ENCODE results near the gene POLR2H.
"Not testable (repeated sequence)": the region's sequence is repeated elsewhere in the genome, so short reads cannot be mapped to it uniquely, and the experiment has no call there.

POLR2H gene

DNA sequence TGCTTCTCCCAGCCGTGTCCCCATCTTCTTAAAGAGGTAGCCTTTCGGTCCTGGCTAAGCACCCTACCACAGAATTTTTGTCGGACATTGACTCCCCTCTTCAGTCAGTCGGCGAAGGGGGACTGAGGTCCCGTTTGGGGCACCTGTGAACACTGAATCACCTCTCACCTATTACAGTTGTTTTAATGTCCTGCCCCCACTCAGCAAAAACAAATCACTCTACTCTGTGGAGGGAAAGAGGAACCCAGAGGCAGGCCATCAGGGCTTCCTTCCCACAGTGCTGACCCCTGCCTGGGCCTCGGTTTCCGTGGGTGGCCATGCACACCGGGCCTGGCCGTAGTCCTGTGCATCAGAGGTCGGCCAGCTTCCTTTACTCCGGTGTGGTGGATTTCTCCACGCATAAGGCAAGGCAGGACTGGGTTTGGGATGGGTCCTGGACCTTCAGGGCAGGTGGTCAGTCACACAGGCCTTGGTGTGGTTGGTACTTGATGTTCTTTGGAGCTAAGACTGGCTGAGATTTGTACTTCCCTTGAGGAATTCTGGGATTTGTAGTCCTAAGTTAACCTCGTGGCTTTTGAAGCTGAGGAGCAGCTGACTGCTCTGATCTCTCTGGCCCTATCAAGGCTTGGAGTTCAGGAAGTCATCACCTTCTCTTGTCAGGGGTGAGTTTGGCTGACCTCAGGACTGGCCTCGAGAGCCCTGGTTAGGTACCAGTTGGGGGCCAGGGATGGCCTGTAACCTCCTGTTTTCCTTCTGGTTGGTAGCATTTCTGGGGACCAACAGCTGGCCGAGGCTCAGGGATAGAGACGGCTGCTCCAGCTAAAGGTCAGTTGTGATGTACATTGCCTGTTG lies 24.7 kb upstream of the POLR2H start:
- no peak for DNase-seq

GRCh38 chr3:184337399-184337714 lies 24.2 kb upstream of the POLR2H start, which contains the start of gene FAM131A:
FAM131A (plus strand) TSS chr3:184337600; CDS start chr3:184337631, 31 bp downstream.
- no peak for DNase-seq

DNA sequence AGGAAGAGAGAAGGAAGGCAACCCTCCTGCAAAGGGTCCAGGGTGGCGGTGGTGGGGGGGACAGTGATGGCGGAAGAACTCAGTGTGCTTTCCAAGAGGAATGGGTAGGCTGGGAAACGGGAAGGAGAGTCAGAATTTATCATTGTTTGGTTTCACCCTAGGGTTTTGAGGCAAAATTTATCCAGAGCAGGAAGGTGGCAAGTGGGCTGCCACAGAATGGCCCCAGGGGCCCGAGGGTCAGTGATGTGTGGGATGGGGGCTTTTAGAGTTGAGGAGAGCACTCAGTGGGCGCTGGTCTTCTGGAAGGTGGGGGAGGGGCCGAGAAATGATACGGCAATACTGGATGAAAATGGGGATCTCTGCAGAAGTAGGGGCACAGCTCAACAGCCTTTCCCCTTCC lies 23.5 kb upstream of the POLR2H start:
- no peak for DNase-seq

GRCh38 chr3:184338511-184338945 lies 23.0 kb upstream of the POLR2H start:
- DNase-seq = peak; percentile 85

- no peak for DNase-seq
Measured at GRCh38 chr3:184339001-184339400, 22.5 kb upstream of the POLR2H start.

GRCh38 chr3:184339451-184340135 lies 21.9 kb upstream of the POLR2H start:
- DNase-seq = not testable (repeated sequence)

- no peak for DNase-seq
Measured at GRCh38 chr3:184341925-184342324, 19.6 kb upstream of the POLR2H start.

DNA sequence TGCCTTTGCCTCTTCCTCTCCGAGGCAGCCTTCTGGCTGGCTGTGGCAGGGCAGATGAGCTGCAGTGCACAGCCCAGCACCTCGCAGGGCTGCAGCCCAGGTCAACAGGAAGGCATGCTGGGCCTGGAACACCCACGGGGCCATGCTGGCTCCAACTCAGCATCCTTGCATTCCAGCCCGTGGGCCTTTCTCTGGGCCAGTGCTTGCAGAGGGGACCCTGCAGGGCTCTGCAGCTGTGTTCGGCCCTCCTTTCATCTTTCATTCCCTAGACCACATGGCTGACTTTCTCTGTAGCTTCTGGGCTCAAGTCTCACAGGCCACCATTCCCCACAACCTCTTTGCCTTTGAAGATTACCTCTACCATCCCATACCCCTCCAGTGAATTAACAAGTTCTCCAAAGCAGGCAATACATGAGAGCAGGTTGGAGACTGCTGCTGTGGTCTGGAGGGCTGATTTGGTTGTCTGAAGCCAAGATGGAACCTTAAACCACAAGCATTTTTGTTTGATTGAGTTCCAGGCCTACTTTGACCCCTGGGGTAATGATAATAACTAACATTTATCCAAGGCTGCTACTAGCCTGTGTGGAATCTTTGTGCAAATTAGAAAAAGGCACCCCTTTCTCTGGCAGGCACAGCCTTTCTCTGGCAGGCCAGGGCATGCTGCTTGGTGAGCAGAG lies 18.2 kb upstream of the POLR2H start:
- DNase-seq = no peak

GRCh38 chr3:184344579-184345316 lies 16.8 kb upstream of the POLR2H start:
- no peak for DNase-seq

- no peak for DNase-seq
Measured at GRCh38 chr3:184345317-184346144, 16.0 kb upstream of the POLR2H start.

DNA sequence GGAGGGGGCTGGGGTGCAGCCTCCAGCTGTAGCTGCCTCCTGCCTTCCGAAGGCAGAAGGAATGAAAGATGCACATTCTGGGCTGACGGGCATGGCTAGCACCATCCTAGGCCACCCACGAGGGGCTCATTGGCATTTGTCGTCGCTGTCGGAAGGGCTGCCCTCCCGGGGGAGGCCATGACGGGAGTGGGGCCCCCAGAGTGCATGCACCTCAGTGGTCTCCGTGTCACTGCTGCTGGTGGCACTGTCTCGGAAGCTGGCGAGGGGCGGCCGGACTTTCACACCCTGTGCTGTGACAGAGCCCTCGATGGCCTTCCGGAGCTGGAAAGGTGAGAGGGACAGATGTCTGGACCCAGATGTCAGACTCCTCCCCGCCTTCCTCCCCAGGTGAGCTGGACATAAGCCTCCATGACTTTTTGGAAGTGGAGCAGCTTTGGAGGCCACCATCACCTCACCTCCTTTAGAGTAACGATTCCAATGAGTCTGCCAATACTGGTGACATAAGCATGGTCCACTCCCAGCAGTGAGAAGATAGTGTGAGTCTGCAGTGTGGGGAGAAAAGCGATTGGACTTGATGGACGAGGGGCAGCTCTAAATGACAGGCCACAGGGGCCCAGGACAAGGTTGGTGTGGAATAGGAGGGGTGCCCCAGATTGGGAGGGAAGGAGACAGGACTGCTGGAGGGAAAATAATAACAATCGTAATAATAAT lies 14.9 kb upstream of the POLR2H start:
- no peak for DNase-seq

GRCh38 chr3:184347321-184348056 lies 14.0 kb upstream of the POLR2H start:
- DNase-seq = no peak

DNA sequence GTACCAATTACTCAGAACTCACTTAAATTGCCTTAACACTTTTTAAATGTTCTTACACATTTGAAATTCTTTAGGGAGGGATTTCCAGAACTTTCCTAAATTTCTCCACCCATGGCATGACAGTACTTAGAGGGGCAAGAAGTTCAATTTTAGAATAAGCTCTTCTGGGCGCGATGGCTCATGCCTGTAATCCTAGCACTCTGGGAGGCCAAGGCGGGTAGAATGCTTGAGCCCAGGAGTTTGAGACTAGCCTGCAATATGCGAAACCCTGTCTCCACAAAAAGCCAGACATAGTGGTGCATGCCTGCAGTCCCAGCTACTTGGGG lies 13.5 kb upstream of the POLR2H start:
- no peak for DNase-seq

DNA sequence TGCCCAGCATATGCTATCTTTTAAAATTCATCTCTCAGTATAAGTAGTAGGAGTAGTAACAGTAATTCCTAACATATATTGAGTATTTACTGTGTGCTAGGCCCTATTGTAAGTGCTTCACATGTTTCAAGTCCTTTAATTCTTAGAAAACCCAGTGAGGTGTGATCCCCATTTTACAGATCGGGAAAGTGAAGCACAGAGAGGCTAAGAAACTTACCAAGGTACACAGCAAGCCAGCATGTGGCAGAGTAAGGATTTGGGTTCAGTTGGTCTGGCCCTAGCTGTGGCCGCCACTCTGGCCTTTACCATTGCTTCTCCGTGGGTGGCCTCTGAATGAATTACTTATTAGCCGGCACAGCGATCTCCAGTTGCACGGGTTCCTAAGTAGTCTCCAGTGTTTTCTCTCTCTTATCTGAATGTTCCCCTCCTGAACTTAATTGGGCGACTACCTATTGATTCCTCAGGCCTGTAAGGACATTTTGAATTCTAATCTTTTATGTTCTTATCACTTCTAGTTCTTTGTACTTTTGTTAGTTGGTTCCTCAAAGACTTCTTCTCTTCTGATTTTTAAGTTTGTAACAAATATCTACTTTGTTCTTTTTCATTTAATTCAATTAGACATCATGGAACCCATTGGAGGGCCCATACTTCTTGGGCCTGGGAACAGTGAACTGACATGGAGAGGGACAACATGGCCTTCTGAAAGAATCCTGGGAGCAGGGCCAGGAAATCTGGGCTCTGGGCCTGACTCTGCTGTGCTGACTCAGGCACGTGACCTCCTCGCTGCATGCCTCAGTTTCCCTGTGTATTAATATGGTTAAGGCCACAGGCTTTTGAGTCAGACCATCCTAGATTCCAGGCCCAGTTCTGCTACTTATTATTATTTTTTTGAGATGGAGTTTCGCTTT lies 11.7 kb upstream of the POLR2H start:
- no peak for DNase-seq

DNA sequence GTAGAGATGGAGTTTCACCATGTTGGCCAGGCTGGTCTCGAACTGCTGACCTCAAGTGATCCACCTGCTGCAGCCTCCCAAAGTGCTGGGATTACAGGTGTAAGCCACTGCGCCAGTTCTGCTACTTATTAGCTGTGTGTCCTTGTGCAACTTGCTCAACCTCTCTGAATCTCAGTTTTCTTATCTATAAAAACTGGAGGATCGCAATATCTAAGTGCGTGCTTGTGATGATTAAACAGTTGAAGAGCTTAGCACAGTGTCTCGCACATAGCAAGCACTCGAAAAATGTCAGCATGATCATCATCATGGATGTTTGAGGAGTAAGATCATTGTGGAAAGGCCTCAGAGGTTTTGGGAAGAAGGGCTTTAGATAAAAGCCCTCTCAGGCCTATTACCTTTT lies 10.9 kb upstream of the POLR2H start:
- DNase-seq = no peak

GRCh38 chr3:184351511-184352148 lies 9.9 kb upstream of the POLR2H start:
- no peak for DNase-seq

DNA sequence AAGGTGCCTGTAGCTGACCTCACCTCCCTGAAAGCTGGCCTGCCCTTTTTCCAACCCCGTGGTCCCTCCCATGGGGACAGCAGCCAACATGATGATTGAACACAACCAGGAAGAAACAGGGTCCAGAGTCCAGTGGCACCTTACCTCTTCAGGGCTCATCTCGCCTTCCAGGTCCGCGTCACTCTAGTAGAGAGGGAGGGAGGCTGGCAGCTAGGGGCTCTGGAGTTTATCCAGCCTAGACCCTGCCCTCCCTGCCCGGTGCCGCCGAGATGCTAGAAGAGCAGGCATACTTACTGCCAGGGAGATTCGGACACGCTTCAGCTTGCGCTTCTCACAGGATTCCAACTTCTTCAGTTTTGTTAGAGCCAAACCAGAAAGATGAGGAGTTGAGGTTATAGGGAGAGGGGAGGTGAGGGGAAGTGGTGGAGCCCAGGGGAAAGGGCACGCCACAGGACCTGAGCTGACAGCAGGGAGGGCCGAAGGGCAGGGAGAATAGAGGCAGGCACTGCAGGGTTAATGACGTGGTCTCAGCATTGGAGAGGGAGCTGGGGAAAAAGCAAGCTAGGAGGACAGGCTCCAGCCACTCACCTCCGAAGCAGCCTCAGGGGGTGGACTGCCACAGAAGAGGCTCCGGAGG lies 9.2 kb upstream of the POLR2H start:
- no peak for DNase-seq

DNA sequence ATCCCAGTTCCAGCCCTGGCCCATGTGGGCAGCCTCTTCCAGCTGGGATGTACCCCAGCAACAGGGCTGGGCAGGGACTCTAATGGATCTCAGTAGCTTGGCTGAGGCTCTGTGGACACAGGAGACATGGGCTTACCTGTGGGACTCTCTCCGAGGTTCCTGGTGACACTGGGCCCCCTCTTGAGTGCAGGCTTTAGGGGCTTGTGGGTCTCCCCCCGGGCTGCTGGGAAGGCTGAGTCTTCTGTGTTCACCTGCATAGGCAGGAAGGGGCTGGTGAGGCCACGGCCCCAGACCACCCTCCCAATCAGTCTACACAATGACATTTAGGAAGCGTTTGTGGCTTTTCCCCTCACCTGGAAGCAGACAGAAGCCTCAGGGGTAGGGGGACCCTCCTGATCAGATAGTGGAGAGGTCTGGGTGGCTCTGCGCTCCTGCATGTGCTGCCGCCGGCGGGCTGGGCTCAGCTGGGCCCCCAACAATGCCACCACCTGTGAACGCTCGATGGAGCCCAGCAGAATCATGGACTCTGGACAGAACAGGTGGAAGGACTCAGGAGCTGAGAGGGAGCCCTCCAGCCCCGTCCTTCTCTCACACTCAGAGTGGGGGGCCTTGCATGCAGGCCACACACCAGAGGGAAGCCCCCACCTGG lies 8.5 kb upstream of the POLR2H start:
- no peak for DNase-seq

Measured in NCI-H1092 (cell line).